DOHH2 (cell line): ENCODE results near the gene CELSR3.

Source experiments
- H3F3A ChIP-seq: fragments of 200-600 bp; sonication (generic), shearing (Covaris generic); 2 replicates; pipeline ENCODE4 v1.6.0; 2016; ENCODE audit warnings: antibody characterized with exemption, mild to moderate bottlenecking; ENCODE audit not compliant: control insufficient read depth, insufficient read depth
- H3K27ac ChIP-seq: fragments of 200-600 bp; sonication (generic); 2 replicates; pipeline ENCODE4 v1.5.1; 2014; ENCODE audit warnings: low read depth, mild to moderate bottlenecking, low read length, moderate library complexity
- H3K27me3 ChIP-seq: fragments of 200-600 bp; sonication (generic); 2 replicates; pipeline ENCODE4 v1.6.1; 2014; ENCODE audit warnings: mild to moderate bottlenecking, low read length, mixed read lengths; ENCODE audit not compliant: control insufficient read depth
- H3K36me3 ChIP-seq: fragments of 200-600 bp; sonication (generic); 2 replicates; pipeline ENCODE4 v1.6.1; 2014; ENCODE audit warnings: mild to moderate bottlenecking, low read length, moderate library complexity, mixed read lengths; ENCODE audit not compliant: control insufficient read depth
- H3K4me1 ChIP-seq: fragments of 200-600 bp; sonication (generic); 2 replicates; pipeline ENCODE4 v1.6.1; 2014; ENCODE audit warnings: mild to moderate bottlenecking, low read length, mixed read lengths; ENCODE audit not compliant: control insufficient read depth
- H3K4me2 ChIP-seq: fragments of 200-600 bp; sonication (generic); 2 replicates; pipeline ENCODE4 v1.6.0; 2014; ENCODE audit warnings: mild to moderate bottlenecking, low read length, moderate library complexity
- H3K4me3 ChIP-seq: fragments of 200-600 bp; sonication (generic); 2 replicates; pipeline ENCODE4 v1.5.1; 2014; ENCODE audit warnings: mild to moderate bottlenecking, low read length, mixed read lengths
- H3K79me2 ChIP-seq: fragments of 200-600 bp; sonication (generic); 2 replicates; pipeline ENCODE4 v1.6.1; 2014; ENCODE audit warnings: mild to moderate bottlenecking, low read length, mixed read lengths; ENCODE audit not compliant: control insufficient read depth
- H3K9me2 ChIP-seq: fragments of 200-600 bp; sonication (generic); replicated peaks from 2 replicates; pipeline ENCODE4 v1.6.1; 2014; ENCODE audit warnings: mild to moderate bottlenecking, low read length, mixed read lengths; ENCODE audit not compliant: control insufficient read depth
- H3K9me3 ChIP-seq: fragments of 200-600 bp; sonication (generic); 2 replicates; pipeline ENCODE4 v1.6.1; 2014; ENCODE audit warnings: antibody characterized with exemption, low read length, mixed read lengths; ENCODE audit not compliant: control insufficient read depth, insufficient read depth
- H4K20me1 ChIP-seq: fragments of 200-600 bp; sonication (generic); 2 replicates; pipeline ENCODE4 v1.6.0; 2014; ENCODE audit warnings: low read depth, mild to moderate bottlenecking, antibody characterized with exemption, low read length, moderate library complexity; ENCODE audit not compliant: control insufficient read depth, insufficient read depth
- EZH2phosphoT487 ChIP-seq: fragments of 200-600 bp; sonication (generic); IDR thresholded peaks from 2 replicates; pipeline ENCODE4 v1.6.1; 2017; ENCODE audit warnings: borderline replicate concordance, mild to moderate bottlenecking, antibody characterized with exemption, low read length, moderate library complexity, mixed read lengths
- TF ChIP-seq, protein P1 (sequence below): fragments of 200-600 bp; sonication (generic); IDR thresholded peaks from one replicate; pipeline ENCODE4 v1.5.1; 2014; ENCODE audit warnings: antibody characterized with exemption, mild to moderate bottlenecking, low read depth, low read length; ENCODE audit not compliant: poor library complexity, severe bottlenecking

CELSR3 gene

DNA sequence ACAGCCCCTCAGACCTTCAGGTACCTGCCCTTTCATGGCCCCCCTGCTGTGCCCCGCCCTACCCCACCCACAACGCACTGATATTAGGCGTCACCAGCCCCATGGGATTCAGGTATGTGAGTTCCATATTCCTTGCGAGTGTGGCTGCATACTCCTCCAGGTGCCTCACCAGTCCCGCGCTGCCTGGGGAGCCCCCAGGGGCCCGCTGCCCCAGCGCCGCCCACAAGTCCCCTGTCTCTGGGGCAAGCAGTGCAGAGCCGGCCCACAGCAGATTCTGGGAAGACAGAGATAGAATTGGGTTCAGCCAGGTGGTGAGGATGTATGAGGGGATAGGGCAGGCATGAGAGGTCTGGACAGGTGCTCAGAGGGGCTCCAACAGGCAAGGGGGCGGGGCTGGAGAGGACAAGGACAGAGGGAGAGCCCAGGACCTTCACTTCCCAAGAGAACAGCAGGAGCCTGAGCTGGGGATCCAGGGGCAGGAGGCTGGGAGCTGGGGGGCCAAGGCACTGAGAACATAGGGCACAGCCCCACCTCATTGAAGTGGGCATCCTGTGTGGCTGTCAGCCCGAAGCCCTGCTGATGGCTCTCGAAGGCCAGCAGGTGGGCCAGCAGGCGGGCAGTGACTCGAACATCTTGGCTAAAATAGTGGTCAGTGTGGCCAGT, 14.4 kb downstream of the CELSR3 start:
- Histone ChIP-seq H3K27me3 (no peaks in the 10 kb centered on the region), H3K36me3 (no peaks in the 10 kb centered on the region), H3K9me2 (no peaks in the 10 kb centered on the region), H3K9me3 (no peaks in the 10 kb centered on the region), H3K4me3 (no peak overlapping the region), H3K27ac (no peak overlapping the region), H3F3A (no peaks in the 10 kb centered on the region), H3K79me2 (no peaks in the 10 kb centered on the region), H4K20me1 (no peaks in the 10 kb centered on the region), H3K4me2 (no peak overlapping the region), H3K4me1 (peaks cover 5% of the 10 kb centered on the region)
- TF ChIP-seq, protein P1, sequence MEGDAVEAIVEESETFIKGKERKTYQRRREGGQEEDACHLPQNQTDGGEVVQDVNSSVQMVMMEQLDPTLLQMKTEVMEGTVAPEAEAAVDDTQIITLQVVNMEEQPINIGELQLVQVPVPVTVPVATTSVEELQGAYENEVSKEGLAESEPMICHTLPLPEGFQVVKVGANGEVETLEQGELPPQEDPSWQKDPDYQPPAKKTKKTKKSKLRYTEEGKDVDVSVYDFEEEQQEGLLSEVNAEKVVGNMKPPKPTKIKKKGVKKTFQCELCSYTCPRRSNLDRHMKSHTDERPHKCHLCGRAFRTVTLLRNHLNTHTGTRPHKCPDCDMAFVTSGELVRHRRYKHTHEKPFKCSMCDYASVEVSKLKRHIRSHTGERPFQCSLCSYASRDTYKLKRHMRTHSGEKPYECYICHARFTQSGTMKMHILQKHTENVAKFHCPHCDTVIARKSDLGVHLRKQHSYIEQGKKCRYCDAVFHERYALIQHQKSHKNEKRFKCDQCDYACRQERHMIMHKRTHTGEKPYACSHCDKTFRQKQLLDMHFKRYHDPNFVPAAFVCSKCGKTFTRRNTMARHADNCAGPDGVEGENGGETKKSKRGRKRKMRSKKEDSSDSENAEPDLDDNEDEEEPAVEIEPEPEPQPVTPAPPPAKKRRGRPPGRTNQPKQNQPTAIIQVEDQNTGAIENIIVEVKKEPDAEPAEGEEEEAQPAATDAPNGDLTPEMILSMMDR: no peak
- no peak for TF ChIP-seq EZH2phosphoT487

DNA sequence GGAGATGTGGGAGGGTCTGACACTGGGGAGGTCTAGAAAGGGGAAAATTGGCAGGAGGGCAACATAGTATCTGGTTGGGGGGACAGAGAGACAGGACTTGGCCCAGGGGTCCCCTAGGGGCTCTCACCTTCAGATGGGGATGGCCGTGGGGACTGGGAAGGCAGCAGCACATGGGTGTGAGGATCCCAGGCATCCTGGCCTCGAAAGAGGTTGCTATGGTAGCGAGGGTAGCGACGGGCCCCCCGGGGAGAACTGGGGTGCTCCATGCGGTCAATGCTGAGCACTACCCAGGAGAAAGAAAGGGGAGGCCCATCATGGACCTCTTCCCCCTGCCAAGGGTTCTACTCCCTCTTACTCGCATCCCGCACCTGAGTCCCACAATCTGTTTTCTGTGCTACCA, 15.0 kb downstream of the CELSR3 start:
- H3K9me3 ChIP-seq: no peaks in the 10 kb centered on the region
- H3K4me2 ChIP-seq: no peak overlapping the region
- H3K4me3 ChIP-seq: no peak overlapping the region
- no peaks in the 10 kb centered on the region for H3K9me2 ChIP-seq
- no peaks in the 10 kb centered on the region for H3F3A ChIP-seq
- H3K27me3 ChIP-seq: no peaks in the 10 kb centered on the region
- no peaks in the 10 kb centered on the region for H4K20me1 ChIP-seq
- no peaks in the 10 kb centered on the region for H3K4me1 ChIP-seq
- H3K36me3 ChIP-seq: no peaks in the 10 kb centered on the region
- TF ChIP-seq, protein P1: no peak
- no peak for TF ChIP-seq EZH2phosphoT487
- H3K79me2 ChIP-seq: no peaks in the 10 kb centered on the region
- no peak overlapping the region for H3K27ac ChIP-seq

GRCh38 chr3:48644898-48645760, 17.6 kb downstream of the CELSR3 start:
- Histone ChIP-seq H3K27ac (no peak overlapping the region), H3K4me1 (no peaks in the 10 kb centered on the region), H3K9me3 (no peaks in the 10 kb centered on the region), H3F3A (no peaks in the 10 kb centered on the region), H3K79me2 (no peaks in the 10 kb centered on the region), H3K36me3 (no peaks in the 10 kb centered on the region), H3K9me2 (no peaks in the 10 kb centered on the region), H3K4me2 (no peak overlapping the region), H3K27me3 (no peaks in the 10 kb centered on the region), H4K20me1 (no peaks in the 10 kb centered on the region), H3K4me3 (no peak overlapping the region)
- TF ChIP-seq, protein P1: no peak
- TF ChIP-seq EZH2phosphoT487: no peak
